ENCODE measurements around the gene GPI. TPM values are rescaled to one million over a fixed set of nuclear protein-coding genes. Genes with fewer than 3 reads are reported as not detected.

Gene GPI
- total and polyA plus RNA-seq, 2 of the 13 experiments (the other 11 are each of a cell fraction or from before 2014, with no cell fraction given) = 147 to 167 TPM

- Histone ChIP-seq H3K36me3 (replicated peaks in 1 of 2; ENCODE audit: control insufficient read depth in 1 of 2, insufficient read depth in 2 of 2, low read length in 2 of 2) (peaks cover 34 to 67% of the 10 kb centered on the region in 2 experiments), H3K4me2 (ENCODE audit: low read depth, low read length) (no peak overlapping the region), H3K4me3 (replicated peaks in 1 of 3; ENCODE audit: insufficient read depth in 1 of 3, low read depth in 2 of 3, low read length in 3 of 3) (no peak overlapping the region), H3K27ac (ENCODE audit: extremely low read length, insufficient read depth, low read length) (no peak overlapping the region), H3K9ac (ENCODE audit: insufficient read depth, low read depth, low read length) (no peak overlapping the region), H3K79me2 (ENCODE audit: insufficient read depth, low read length) (peaks cover 26% of the 10 kb centered on the region), H3K27me3 (ENCODE audit: control insufficient read depth in 1 of 2, insufficient read depth in 2 of 2, low read length in 2 of 2) (no peaks in the 10 kb centered on the region), H3K9me3 (ENCODE audit: low read length) (no peaks in the 10 kb centered on the region), H2AFZ (ENCODE audit: low read length) (no peak overlapping the region), H3K4me1 (ENCODE audit: insufficient read depth, low read length) (peaks cover 43% of the 10 kb centered on the region), H4K20me1 (ENCODE audit: insufficient read depth, low read length) (peaks cover 15% of the 10 kb centered on the region; the same call in 1 of the 2 replicates)
- POLR2A ChIA-PET = no interaction called here
- CTCF ChIA-PET (ENCODE audit: low intra/inter-chr PET ratio, low total read pairs) = no interaction called here
- ATAC-seq = no peak
- in situ Hi-C loops (cut with HindIII; ENCODE audit: extremely low pct_ligation_motif_present, low pct_unique_long_range_greater_than_20kb) = no loop called here
- FAIRE-seq = no peak
- intact Hi-C loops (cut with micrococcal nuclease; ENCODE audit: unreplicated experiment) = no loop called here
- 95% methylated on average over 11 of the region's 11 CpGs for WGBS (ENCODE audit: low lambda C conversion rate)
- no TSS peak for BruUV-seq (replicated peaks)
- no peak for DNase-seq (ENCODE audit: low spot score)
- no peak for TF ChIP-seq ZHX1 (CRISPR knock-in tag; IDR thresholded peaks at IDR 0.05; ENCODE audit: low read depth)
- TF ChIP-seq ATF7-NPFF (CRISPR knock-in tag; IDR thresholded peaks at IDR 0.05; ENCODE audit: low read depth) = no peak
- TF ChIP-seq ZNF3 (CRISPR knock-in tag; IDR thresholded peaks at IDR 0.05) = no peak
- TF ChIP-seq ZNF678 (CRISPR knock-in tag; IDR thresholded peaks at IDR 0.05) = no peak
- no peak for TF ChIP-seq CENPX (CRISPR knock-in tag; IDR thresholded peaks at IDR 0.05)
- no peak for TF ChIP-seq NRL (CRISPR knock-in tag; IDR thresholded peaks at IDR 0.05; ENCODE audit: borderline replicate concordance)
- no peak for TF ChIP-seq CHD2 (IDR thresholded peaks at IDR 0.05; ENCODE audit: low read depth, low read length)
- TF ChIP-seq MTERF4 (CRISPR knock-in tag; IDR thresholded peaks at IDR 0.05) = no peak
- no peak for TF ChIP-seq CEBPZ (IDR thresholded peaks at IDR 0.05; ENCODE audit: low read length)
- no peak for TF ChIP-seq RFXANK (CRISPR knock-in tag; IDR thresholded peaks at IDR 0.05)
- TF ChIP-seq ZSCAN9 (CRISPR knock-in tag; IDR thresholded peaks at IDR 0.05; ENCODE audit: borderline replicate concordance) = no peak
Measured at GRCh38 chr19:34373601-34374288, 8.7 kb downstream of the GPI start.
